HuH-7.5 (cell line): ENCODE results near the gene BPIFB6.

Experiments used
- DNase-seq: peaks from one replicate; pipeline ENCODE4 v3.0.0; 2011; ENCODE audit warnings: low spot score

BPIFB6 gene

GRCh38 chr20:33015700-33016580 lies 15.5 kb upstream of the BPIFB6 start:
- DNase-seq = no peak

- no peak for DNase-seq
Measured at GRCh38 chr20:33016581-33017109, 14.8 kb upstream of the BPIFB6 start.

- no peak for DNase-seq
Measured at GRCh38 chr20:33017542-33017941, 13.9 kb upstream of the BPIFB6 start.

GRCh38 chr20:33018169-33018931 lies 13.1 kb upstream of the BPIFB6 start:
- DNase-seq = no peak

GRCh38 chr20:33019465-33020277 lies 11.8 kb upstream of the BPIFB6 start:
- no peak for DNase-seq

- no peak for DNase-seq
Measured at GRCh38 chr20:33020278-33021161, 10.9 kb upstream of the BPIFB6 start.

GRCh38 chr20:33021879-33022278 lies 9.6 kb upstream of the BPIFB6 start:
- no peak for DNase-seq

- no peak for DNase-seq
Measured at GRCh38 chr20:33022289-33022688, 9.2 kb upstream of the BPIFB6 start.

- DNase-seq = no peak
Measured at GRCh38 chr20:33022694-33023438, 8.6 kb upstream of the BPIFB6 start.

- no peak for DNase-seq
Measured at GRCh38 chr20:33023439-33024242, 7.8 kb upstream of the BPIFB6 start.

GRCh38 chr20:33024243-33024560 lies 7.2 kb upstream of the BPIFB6 start:
- no peak for DNase-seq

- DNase-seq = no peak
Measured at GRCh38 chr20:33024609-33025317, 6.7 kb upstream of the BPIFB6 start.

- no peak for DNase-seq
Measured at GRCh38 chr20:33025318-33025876, 6.1 kb upstream of the BPIFB6 start.

GRCh38 chr20:33026072-33026778 lies 5.2 kb upstream of the BPIFB6 start:
- no peak for DNase-seq

GRCh38 chr20:33026779-33027759 lies 4.4 kb upstream of the BPIFB6 start:
- DNase-seq = no peak
